Adrenal gland (tissue), 5 donors: ENCODE measurements around the gene RASGEF1C.

Experiments
- CTCF ChIP-seq, 6 experiments: fragments of 450-650 bp in 4 of 6; fragments of 200-600 bp in 2 of 6; sonication (generic) in 1 of 6; IDR thresholded peaks; 1 replicate in 5 of 6; 2 replicates in 1 of 6; pipeline versions ENCODE4 v1.5.1 to v1.8.0; 2016 to 2021; ENCODE audit warnings: antibody characterized with exemption in 6 of 6, mild to moderate bottlenecking in 2 of 6, moderate library complexity in 1 of 6
- POLR2A ChIP-seq, 2 donors: fragments of 450-650 bp; IDR thresholded peaks; one replicate each; pipeline ENCODE4 v1.6.1; 2017; ENCODE audit warnings: antibody characterized with exemption in 2 of 2, mild to moderate bottlenecking in 2 of 2, moderate library complexity in 1 of 2
- donor health status: DM: no; HTN: no; CAD: no.

- TF ChIP-seq CTCF (IDR thresholded peaks at IDR 0.05) (no peak), POLR2A (IDR thresholded peaks at IDR 0.05) (no peak)
Observed at GRCh38 chr5:180213256-180213600, 4.2 kb upstream of the RASGEF1C start.
